Measurements from ENCODE around the gene TNIK. TPM values are rescaled to one million over a fixed set of nuclear protein-coding genes. Genes with fewer than 3 reads are reported as not detected.

The TNIK gene
- total and polyA plus RNA-seq, 2 of the 13 experiments (the other 11 are each of a cell fraction or from before 2014, with no cell fraction given), result 0.15 to 0.22 TPM

DNA sequence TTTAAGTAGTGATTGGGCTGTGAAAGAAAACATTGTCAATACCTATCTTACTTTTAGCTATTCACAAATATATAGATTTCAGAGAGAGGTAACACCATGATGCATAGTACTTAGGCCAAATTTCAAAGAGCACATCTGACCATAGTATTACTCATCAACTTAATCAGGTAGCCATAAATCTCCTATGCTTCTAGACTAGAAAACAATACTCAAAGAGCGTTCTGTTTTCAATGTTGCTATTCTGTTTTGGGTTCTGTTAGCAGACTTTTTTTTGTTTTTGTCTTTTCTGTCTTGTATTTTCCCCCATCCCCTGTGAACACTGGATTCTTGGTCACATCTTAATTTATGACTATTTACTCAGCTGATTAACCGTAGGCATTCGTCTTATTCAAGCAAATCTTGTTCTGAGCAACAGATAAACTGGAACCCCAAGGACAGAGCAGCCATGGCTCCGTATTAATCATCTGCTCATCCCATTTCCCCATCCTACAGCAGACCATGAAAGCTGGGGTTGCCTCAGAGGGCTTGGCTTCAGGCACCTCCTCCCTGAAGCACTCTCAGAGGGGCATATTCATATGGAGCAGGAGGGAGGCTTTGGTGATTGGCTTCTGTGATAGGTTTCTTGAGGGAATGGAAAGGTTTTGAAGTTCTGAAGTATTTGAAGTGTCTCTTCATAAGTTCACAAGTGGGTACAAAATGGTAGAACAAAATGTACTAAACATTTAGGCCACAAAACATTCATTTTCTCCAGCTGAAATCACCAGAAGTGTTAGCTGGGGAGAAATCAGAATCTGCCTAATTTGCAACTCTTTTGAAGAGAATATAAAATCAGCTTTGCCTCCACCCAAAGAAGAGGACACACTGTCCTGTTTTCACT, 105.3 kb downstream of the TNIK start (continued):
- TF ChIP-seq, protein P1, sequence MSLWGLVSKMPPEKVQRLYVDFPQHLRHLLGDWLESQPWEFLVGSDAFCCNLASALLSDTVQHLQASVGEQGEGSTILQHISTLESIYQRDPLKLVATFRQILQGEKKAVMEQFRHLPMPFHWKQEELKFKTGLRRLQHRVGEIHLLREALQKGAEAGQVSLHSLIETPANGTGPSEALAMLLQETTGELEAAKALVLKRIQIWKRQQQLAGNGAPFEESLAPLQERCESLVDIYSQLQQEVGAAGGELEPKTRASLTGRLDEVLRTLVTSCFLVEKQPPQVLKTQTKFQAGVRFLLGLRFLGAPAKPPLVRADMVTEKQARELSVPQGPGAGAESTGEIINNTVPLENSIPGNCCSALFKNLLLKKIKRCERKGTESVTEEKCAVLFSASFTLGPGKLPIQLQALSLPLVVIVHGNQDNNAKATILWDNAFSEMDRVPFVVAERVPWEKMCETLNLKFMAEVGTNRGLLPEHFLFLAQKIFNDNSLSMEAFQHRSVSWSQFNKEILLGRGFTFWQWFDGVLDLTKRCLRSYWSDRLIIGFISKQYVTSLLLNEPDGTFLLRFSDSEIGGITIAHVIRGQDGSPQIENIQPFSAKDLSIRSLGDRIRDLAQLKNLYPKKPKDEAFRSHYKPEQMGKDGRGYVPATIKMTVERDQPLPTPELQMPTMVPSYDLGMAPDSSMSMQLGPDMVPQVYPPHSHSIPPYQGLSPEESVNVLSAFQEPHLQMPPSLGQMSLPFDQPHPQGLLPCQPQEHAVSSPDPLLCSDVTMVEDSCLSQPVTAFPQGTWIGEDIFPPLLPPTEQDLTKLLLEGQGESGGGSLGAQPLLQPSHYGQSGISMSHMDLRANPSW (CRISPR knock-in tag; IDR thresholded peaks at IDR 0.05; ENCODE audit: borderline replicate concordance), result no peak
- TF ChIP-seq ZNF136 (CRISPR knock-in tag; IDR thresholded peaks at IDR 0.05; ENCODE audit: low read depth) (no peak), GLI4 (CRISPR knock-in tag; IDR thresholded peaks at IDR 0.05; ENCODE audit: borderline replicate concordance) (no peak), ZNF83 (CRISPR knock-in tag; IDR thresholded peaks at IDR 0.05; ENCODE audit: borderline replicate concordance) (no peak), RBFOX2 (IDR thresholded peaks at IDR 0.05; ENCODE audit: low read depth, low read length) (no peak)
- TF ChIP-seq, protein P2, sequence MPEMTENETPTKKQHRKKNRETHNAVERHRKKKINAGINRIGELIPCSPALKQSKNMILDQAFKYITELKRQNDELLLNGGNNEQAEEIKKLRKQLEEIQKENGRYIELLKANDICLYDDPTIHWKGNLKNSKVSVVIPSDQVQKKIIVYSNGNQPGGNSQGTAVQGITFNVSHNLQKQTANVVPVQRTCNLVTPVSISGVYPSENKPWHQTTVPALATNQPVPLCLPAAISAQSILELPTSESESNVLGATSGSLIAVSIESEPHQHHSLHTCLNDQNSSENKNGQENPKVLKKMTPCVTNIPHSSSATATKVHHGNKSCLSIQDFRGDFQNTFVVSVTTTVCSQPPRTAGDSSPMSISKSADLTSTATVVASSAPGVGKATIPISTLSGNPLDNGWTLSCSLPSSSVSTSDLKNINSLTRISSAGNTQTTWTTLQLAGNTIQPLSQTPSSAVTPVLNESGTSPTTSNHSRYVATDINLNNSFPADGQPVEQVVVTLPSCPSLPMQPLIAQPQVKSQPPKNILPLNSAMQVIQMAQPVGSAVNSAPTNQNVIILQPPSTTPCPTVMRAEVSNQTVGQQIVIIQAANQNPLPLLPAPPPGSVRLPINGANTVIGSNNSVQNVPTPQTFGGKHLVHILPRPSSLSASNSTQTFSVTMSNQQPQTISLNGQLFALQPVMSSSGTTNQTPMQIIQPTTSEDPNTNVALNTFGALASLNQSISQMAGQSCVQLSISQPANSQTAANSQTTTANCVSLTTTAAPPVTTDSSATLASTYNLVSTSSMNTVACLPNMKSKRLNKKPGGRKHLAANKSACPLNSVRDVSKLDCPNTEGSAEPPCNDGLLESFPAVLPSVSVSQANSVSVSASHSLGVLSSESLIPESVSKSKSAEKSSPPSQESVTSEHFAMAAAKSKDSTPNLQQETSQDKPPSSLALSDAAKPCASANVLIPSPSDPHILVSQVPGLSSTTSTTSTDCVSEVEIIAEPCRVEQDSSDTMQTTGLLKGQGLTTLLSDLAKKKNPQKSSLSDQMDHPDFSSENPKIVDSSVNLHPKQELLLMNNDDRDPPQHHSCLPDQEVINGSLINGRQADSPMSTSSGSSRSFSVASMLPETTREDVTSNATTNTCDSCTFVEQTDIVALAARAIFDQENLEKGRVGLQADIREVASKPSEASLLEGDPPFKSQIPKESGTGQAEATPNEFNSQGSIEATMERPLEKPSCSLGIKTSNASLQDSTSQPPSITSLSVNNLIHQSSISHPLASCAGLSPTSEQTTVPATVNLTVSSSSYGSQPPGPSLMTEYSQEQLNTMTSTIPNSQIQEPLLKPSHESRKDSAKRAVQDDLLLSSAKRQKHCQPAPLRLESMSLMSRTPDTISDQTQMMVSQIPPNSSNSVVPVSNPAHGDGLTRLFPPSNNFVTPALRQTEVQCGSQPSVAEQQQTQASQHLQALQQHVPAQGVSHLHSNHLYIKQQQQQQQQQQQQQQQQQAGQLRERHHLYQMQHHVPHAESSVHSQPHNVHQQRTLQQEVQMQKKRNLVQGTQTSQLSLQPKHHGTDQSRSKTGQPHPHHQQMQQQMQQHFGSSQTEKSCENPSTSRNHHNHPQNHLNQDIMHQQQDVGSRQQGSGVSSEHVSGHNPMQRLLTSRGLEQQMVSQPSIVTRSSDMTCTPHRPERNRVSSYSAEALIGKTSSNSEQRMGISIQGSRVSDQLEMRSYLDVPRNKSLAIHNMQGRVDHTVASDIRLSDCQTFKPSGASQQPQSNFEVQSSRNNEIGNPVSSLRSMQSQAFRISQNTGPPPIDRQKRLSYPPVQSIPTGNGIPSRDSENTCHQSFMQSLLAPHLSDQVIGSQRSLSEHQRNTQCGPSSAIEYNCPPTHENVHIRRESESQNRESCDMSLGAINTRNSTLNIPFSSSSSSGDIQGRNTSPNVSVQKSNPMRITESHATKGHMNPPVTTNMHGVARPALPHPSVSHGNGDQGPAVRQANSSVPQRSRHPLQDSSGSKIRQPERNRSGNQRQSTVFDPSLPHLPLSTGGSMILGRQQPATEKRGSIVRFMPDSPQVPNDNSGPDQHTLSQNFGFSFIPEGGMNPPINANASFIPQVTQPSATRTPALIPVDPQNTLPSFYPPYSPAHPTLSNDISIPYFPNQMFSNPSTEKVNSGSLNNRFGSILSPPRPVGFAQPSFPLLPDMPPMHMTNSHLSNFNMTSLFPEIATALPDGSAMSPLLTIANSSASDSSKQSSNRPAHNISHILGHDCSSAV (CRISPR knock-in tag; IDR thresholded peaks at IDR 0.05; ENCODE audit: borderline replicate concordance), result no peak

Data from HepG2 (cell line).